ENCODE data around the gene MEGF8.

Gene MEGF8

GRCh38 chr19:42276821-42277220 lies 48.6 kb upstream of the MEGF8 start:
- ATAC-seq: no peak
- TF ChIP-seq TCF4 (CRISPR knock-in tag; IDR thresholded peaks at IDR 0.05; ENCODE audit: borderline replicate concordance) (no peak), POU6F1 (CRISPR knock-in tag; IDR thresholded peaks at IDR 0.05; ENCODE audit: borderline replicate concordance, low read depth) (no peak), TSHZ2 (CRISPR knock-in tag; IDR thresholded peaks at IDR 0.05) (no peak), ESRRG (CRISPR knock-in tag; IDR thresholded peaks at IDR 0.05) (no peak), ZNF8 (CRISPR knock-in tag; IDR thresholded peaks at IDR 0.05) (no peak), TOX (CRISPR knock-in tag; IDR thresholded peaks at IDR 0.05; ENCODE audit: borderline replicate concordance) (no peak)

GRCh38 chr19:42277821-42278451 lies 47.5 kb upstream of the MEGF8 start:
- ATAC-seq: peak; percentile 4; the same call in 2 of the 3 replicates
- TF ChIP-seq ESRRG (CRISPR knock-in tag; IDR thresholded peaks at IDR 0.05) (no peak), RARB (CRISPR knock-in tag; IDR thresholded peaks at IDR 0.05) (no peak), TCF4 (CRISPR knock-in tag; IDR thresholded peaks at IDR 0.05; ENCODE audit: borderline replicate concordance) (peak; percentile 26; the same call in 1 of the 2 replicates)

- no peak for ATAC-seq
- no peak for TF ChIP-seq SNAI2 (CRISPR knock-in tag; IDR thresholded peaks at IDR 0.05)
- TF ChIP-seq TCF4 (CRISPR knock-in tag; IDR thresholded peaks at IDR 0.05; ENCODE audit: borderline replicate concordance): no peak
- TF ChIP-seq ISL1 (CRISPR knock-in tag; IDR thresholded peaks at IDR 0.05): no peak
- no peak for TF ChIP-seq ARNTL (CRISPR knock-in tag; IDR thresholded peaks at IDR 0.05; ENCODE audit: borderline replicate concordance, low read depth)
- TF ChIP-seq ZC3H10 (CRISPR knock-in tag; IDR thresholded peaks at IDR 0.05): no peak
- no peak for TF ChIP-seq PPARA (CRISPR knock-in tag; IDR thresholded peaks at IDR 0.05; ENCODE audit: borderline replicate concordance)
- no peak for TF ChIP-seq ESRRG (CRISPR knock-in tag; IDR thresholded peaks at IDR 0.05)
- TF ChIP-seq GLIS3 (CRISPR knock-in tag; IDR thresholded peaks at IDR 0.05): no peak
Observed at GRCh38 chr19:42278452-42279154, 46.8 kb upstream of the MEGF8 start.

- ATAC-seq: no peak
- TF ChIP-seq ZFP30 (CRISPR knock-in tag; IDR thresholded peaks at IDR 0.05): no peak
- no peak for TF ChIP-seq CREB5 (CRISPR knock-in tag; IDR thresholded peaks at IDR 0.05; ENCODE audit: low read depth)
- no peak for TF ChIP-seq POU6F1 (CRISPR knock-in tag; IDR thresholded peaks at IDR 0.05; ENCODE audit: borderline replicate concordance, low read depth)
- no peak for TF ChIP-seq CSDC2 (CRISPR knock-in tag; IDR thresholded peaks at IDR 0.05)
- no peak for TF ChIP-seq TSHZ2 (CRISPR knock-in tag; IDR thresholded peaks at IDR 0.05)
- TF ChIP-seq ARNTL (CRISPR knock-in tag; IDR thresholded peaks at IDR 0.05; ENCODE audit: borderline replicate concordance, low read depth): no peak
- no peak for TF ChIP-seq ZNF565 (CRISPR knock-in tag; conservative IDR thresholded peaks at IDR 0.05; ENCODE audit: low read depth)
- TF ChIP-seq SNAI2 (CRISPR knock-in tag; IDR thresholded peaks at IDR 0.05): no peak
- TF ChIP-seq RARB (CRISPR knock-in tag; IDR thresholded peaks at IDR 0.05): no peak
- TF ChIP-seq OSR1 (CRISPR knock-in tag; IDR thresholded peaks at IDR 0.05): no peak
- TF ChIP-seq BACH2 (CRISPR knock-in tag; IDR thresholded peaks at IDR 0.05; ENCODE audit: borderline replicate concordance): no peak
- no peak for TF ChIP-seq PATZ1 (CRISPR knock-in tag; IDR thresholded peaks at IDR 0.05; ENCODE audit: borderline replicate concordance)
- no peak for TF ChIP-seq PPARA (CRISPR knock-in tag; IDR thresholded peaks at IDR 0.05; ENCODE audit: borderline replicate concordance)
- no peak for TF ChIP-seq ZFP3 (CRISPR knock-in tag; IDR thresholded peaks at IDR 0.05)
- TF ChIP-seq TOX (CRISPR knock-in tag; IDR thresholded peaks at IDR 0.05; ENCODE audit: borderline replicate concordance): no peak
Observed at GRCh38 chr19:42279155-42279901, 46.1 kb upstream of the MEGF8 start.

Measured in SK-N-SH treated with all-trans-retinoic acid at 6 μM for 48 hours (cell line).